Measurements from ENCODE around the gene ZNF771.

- no peak for TF ChIP-seq CTCF (IDR thresholded peaks at IDR 0.05; ENCODE audit: insufficient read depth, low read length, poor library complexity, severe bottlenecking)
- no peak for TF ChIP-seq EZH2phosphoT487 (conservative IDR thresholded peaks at IDR 0.05; ENCODE audit: low read length)
Measured at GRCh38 chr16:30397056-30397455, 10.3 kb upstream of the ZNF771 start.

All from SU-DHL-6 (cell line).